ENCODE data around the gene BCL6. TPM values are rescaled to one million over a fixed set of nuclear protein-coding genes. Genes with fewer than 3 reads are reported as not detected.
A peak's percentile ranks its signal among the peaks of the same experiment; 100 is the strongest.

The BCL6 gene
- total RNA-seq, 1 donor from 2014 or later, result 24.0 TPM

DNA sequence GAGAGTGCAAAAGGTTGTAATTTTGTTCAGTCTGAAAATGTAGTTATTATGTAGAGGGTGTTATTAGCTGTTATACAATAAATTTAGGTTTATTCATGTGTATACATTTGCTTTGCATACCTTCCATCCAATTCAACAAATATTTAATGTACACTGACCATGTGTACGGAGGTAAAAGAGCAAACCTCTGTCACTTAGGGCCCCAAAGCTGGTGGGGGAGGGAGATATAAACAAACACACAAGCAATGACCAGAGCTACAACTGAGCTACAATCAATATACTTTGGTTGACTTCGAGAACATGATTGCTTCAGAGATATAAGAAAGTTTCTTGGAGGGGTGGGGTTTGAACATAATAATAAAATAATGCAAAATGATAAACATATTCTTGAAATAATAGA lies 17.5 kb upstream of the BCL6 start:
- DNase-seq (ENCODE audit: low read depth), result no peak

DNA sequence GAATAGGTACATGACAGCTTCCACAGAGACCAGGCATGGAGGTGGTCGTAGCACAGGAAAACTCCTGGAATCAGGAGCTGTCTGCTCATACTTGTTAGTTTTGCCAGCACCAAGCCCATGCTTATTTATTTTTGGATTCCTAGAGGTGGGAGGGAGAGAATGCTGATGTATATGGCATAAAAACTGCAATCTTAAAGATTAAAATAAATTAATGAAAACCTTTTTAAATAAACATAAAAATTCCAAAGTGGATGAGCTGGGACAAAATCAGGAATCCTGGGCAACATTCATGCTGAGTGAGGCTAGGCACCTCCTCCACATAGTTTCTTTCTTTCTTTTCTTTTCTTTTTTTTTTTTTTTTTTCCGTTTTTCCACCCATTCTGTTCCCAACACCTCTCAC lies 14.3 kb upstream of the BCL6 start:
- no peak for DNase-seq (ENCODE audit: low read depth)

GRCh38 chr3:187758318-187758955 lies 13.2 kb upstream of the BCL6 start:
- peak; percentile 83 for DNase-seq (ENCODE audit: low read depth)

DNA sequence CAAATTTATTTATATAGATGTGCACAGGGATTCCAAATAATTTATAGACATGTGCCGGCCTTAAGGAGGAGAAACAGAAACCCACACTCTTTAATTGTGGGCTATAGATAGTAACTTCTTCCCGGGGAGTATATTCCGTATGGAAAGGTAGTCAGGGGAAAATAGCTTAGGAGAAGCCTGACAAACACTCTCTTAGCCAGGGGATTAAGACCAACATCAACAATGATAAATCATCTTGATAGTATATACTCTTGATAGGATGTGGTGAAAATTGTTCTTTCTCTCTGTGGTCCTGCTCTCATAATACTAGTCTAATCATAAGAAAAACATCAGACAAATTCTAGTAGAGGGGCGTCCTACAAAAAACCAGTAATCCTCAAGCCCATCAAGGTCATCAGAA lies 8.2 kb upstream of the BCL6 start:
- DNase-seq (ENCODE audit: low read depth), result no peak

DNA sequence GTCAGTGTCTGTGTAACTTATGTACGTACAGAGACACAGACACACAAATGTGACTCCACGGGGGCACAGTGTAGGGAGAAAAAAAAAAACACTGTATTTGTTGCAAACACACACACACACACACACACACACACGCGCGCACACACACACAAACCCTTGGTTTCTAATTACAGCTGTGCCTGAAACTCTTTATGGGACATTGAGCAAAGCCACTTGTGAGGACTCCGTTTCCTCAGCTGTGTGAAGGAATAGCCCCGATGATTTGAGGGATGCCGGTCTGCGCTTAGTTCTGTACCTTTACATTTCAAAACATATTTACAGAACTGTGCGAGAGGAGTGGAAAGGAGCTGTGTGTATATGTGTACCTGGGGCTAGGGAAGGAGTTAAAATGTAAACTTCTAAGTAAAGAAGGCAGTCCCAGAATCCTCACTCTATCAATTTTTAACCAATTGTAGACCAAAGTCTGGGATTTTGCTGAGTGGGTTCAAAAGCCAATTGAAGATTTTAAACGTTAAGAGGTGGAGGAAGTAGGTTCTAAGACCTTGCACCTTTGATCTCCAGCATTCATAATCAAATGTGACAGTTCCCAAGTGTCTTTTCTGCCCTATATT lies 5.3 kb upstream of the BCL6 start:
- DNase-seq (ENCODE audit: low read depth), result peak; percentile 68

GRCh38 chr3:187750006-187750512 lies 4.8 kb upstream of the BCL6 start:
- peak; percentile 91 for DNase-seq (ENCODE audit: low read depth)

DNA sequence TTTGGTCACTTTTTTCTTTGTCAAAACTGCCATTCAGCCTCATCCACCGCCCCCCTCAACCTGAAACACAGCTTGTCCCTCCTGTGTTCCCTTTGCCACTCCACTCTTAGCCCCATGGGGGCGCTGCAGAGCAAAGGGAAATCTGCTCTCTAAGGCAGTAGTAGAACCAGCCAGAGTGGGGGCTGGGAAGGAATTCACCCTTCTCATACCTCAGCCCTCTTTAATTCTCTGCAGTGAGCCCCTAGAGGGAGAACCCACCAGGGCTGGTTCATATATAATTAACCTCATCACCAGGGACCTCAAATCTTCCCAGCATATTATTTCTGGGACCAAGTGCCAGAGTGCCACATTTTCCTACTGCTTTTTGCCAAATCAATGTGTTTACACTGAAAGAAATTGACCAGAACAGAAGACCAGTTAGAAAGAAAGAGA lies 2.8 kb upstream of the BCL6 start:
- peak; percentile 81 for DNase-seq (ENCODE audit: low read depth)

DNA sequence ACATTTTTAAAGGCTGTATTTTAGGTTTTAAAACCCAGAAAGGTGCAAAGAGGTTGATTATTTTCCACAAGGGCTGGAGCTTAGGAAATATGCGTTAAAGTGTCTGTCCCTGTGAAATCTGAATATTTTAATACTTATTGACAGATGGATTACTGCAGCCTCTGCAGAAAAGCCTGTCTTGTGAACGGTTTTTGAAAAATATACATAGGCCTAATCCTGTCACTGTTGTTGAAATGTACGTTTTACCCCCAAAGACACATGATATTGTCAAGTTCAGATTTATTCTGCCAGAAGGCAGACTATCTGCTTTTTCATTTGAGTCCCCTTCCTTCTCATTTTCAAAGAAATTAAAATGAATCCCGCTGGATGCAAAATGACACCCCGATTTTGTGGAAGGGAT lies 2.2 kb upstream of the BCL6 start:
- no peak for DNase-seq (ENCODE audit: low read depth)

DNA sequence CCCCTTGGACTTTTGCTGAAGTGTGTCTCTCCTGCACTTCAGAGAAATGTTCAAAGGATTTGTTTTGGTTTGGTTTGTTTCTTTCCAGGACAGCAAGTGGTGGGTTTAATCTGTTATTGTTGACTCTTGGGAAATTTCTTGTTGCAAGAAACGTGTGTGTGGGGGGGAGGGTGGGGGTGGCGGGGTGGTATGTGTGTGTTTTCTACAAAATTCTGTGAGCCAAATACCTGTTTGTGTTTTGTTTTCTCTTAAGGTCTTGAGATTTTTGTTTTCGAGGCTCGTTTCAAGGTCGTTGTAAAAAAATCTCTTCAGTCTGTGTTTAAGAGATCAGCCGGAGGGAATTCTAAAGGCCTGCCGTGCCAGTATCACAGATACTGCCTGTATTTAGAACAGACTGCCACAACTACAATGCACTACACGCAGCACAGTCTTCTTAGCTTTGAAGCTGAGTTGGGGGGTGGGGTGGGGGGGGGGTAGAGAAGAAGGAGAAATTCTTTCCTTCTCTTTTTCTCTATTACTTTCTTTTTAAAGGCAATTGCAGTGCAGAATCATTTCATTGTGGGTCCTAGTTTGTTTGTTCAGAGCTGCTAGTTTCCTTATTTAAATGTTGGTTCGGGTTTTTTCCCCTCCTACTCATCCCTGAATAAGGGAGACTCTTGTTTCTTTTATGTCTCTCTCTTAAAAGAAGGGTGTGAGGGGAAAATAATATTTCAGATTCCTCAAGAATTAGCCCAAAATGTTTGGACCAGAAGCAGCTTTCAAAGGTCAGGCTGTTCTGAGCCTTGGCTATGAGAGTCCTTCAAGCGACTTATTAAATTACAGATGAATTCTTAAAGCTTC lies 1.4 kb upstream of the BCL6 start:
- DNase-seq (ENCODE audit: low read depth), result peak; percentile 58

- DNase-seq (ENCODE audit: low read depth), result no peak
Observed at GRCh38 chr3:187746059-187746441, 782 bp upstream of the BCL6 start.

GRCh38 chr3:187744169-187745151 lies 808 bp downstream of the BCL6 start:
- no peak for DNase-seq (ENCODE audit: low read depth)

DNA sequence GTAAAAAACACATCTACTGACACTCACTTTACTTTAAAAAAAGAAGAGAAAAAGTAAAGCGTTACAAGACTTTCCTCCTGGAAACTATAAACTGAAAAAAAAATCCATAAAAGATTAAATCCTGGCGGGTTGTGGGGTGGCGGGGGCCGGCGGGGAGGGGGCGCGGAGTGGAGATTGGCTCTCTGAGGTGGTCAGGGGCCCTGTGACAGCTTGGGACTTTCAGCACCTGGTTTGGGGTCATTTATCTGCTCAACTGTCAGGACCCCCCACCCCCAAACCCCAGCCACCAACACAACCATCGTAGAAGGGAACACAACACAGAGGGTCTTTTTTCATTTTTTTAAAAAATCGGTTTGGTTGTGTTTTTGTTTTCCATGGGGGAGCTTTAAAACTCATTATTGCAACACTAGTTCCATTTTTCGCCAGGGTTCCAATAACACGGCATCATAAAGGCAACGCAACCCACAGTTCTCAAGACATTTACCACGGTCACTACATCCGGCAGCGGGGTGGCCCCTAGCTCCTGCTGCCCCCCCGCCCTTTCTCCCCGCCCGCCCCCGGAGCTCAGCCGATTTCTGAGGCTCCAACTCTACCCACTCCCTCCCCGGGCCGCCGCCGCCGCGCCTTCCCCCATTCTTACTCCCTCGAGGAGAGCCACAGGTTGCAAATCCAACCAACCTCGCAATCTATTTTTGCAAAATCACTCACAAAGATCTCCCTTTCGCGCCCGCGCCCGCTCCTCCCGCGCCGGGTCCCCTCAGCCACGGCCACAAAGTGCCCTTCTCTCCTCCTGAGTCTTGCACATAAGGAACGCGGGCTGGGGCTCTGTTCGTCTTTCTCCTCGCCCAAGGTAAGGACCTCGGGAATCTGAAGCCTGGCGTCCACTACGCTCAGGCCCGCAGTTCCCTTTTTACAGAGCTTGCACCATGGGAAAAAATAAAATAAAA lies 1.8 kb downstream of the BCL6 start:
- DNase-seq (ENCODE audit: low read depth), result no peak

- DNase-seq (ENCODE audit: low read depth), result no peak
Observed at GRCh38 chr3:187742351-187743171, 2.7 kb downstream of the BCL6 start.

DNA sequence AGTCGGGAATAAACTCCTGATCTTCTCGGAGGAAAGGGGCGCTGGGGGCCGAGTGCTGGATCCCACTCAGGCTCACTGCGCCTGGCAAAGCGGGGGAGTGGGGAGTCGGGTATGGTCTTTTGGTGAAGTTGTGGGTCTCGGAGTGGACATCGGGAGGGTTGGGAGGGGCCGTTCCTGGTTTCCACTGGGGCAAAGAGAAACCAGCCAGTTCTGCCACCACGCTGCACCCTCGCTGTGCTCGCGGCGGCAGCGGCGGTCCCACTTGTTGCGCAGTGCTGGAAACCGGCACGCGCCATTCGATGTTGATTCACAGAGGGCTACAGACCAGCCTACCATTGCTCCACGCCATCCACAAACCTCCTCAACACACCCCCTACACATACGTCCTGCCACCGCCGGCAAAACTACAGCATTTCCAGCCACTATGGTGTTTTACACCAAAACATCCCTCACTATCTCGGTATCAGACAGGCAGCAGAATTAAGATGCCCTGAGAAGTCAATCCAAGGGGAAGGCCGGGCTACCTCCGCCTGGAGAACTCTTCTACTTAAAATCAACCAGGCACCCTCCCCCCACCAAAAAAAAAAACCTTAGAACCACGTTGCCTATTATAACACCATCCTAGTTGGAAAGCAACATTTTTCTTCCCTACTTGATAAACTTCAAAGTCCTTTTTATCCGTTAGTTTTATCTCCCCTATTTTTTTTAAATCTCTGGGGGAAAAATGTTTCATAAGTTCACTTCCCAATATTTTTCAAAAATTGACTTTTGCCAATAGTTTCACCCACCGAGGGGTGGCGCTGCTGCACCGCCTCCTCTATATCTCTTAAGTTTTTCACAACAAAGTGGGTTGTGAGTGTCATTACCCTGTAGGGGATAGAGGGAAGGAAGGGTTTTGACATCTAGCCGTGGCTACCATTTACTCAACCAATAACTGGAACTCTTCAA lies 3.6 kb downstream of the BCL6 start:
- peak; percentile 85 for DNase-seq (ENCODE audit: low read depth)

GRCh38 chr3:187740421-187741399 lies 4.6 kb downstream of the BCL6 start:
- peak; percentile 55 for DNase-seq (ENCODE audit: low read depth)

- peak; percentile 80 for DNase-seq (ENCODE audit: low read depth)
Observed at GRCh38 chr3:187739561-187740332, 5.5 kb downstream of the BCL6 start.
